Nephron (organoid): ENCODE measurements around the gene PAPLN.

ENCODE experiments used
- H3K27ac Mint-ChIP-seq, 3 experiments: 2 replicates each; pipeline ENCODE4 v1.8.0; 2020; ENCODE audit warnings: mixed read lengths in 3 of 3, mild to moderate bottlenecking in 2 of 3, moderate library complexity in 1 of 3
- H3K27me3 Mint-ChIP-seq: 2 replicates; pipeline ENCODE4 v1.8.0; 2021; ENCODE audit warnings: low read depth, mild to moderate bottlenecking, moderate library complexity, mixed read lengths
- H3K36me3 Mint-ChIP-seq: 2 replicates; pipeline ENCODE4 v1.8.0; 2020; ENCODE audit warnings: low read depth, mixed read lengths
- H3K4me1 Mint-ChIP-seq: 2 replicates; pipeline ENCODE4 v1.8.0; 2020; ENCODE audit warnings: mixed read lengths
- H3K4me3 Mint-ChIP-seq, 3 experiments: 2 replicates each; pipeline ENCODE4 v1.8.0; 2020; ENCODE audit warnings: mild to moderate bottlenecking in 3 of 3, mixed read lengths in 3 of 3, moderate library complexity in 2 of 3
- H3K9me3 Mint-ChIP-seq: 2 replicates; pipeline ENCODE4 v1.8.0; 2020; ENCODE audit warnings: mixed read lengths
- CTCF ChIP-seq, 3 experiments: fragments of 200-600 bp; sonication (generic); IDR thresholded peaks; one replicate each; pipeline ENCODE4 v1.5.0; 2021; ENCODE audit warnings: antibody characterized with exemption in 3 of 3; ENCODE audit not compliant: unreplicated experiment in 3 of 3

PAPLN gene

GRCh38 chr14:73244541-73245290 lies 7.4 kb downstream of the PAPLN start:
- no peaks in the 10 kb centered on the region for H3K9me3 Mint-ChIP-seq
- H3K27ac Mint-ChIP-seq = no peak overlapping the region
- H3K27me3 Mint-ChIP-seq = peaks cover 20% of the 10 kb centered on the region
- no peak for TF ChIP-seq CTCF (IDR thresholded peaks at IDR 0.05; ENCODE audit: unreplicated experiment in 3 of 3)
- no peak overlapping the region for H3K4me3 Mint-ChIP-seq
- H3K4me1 Mint-ChIP-seq = peaks cover 17% of the 10 kb centered on the region
- peaks cover 3% of the 10 kb centered on the region for H3K36me3 Mint-ChIP-seq

GRCh38 chr14:73245480-73246325 lies 8.4 kb downstream of the PAPLN start:
- no peak overlapping the region for H3K27ac Mint-ChIP-seq
- no peak overlapping the region for H3K4me3 Mint-ChIP-seq
- no peaks in the 10 kb centered on the region for H3K36me3 Mint-ChIP-seq

GRCh38 chr14:73246387-73247150 lies 9.3 kb downstream of the PAPLN start:
- Mint-ChIP-seq H3K27me3 (peaks cover 5% of the 10 kb centered on the region), H3K4me1 (peaks cover 11% of the 10 kb centered on the region), H3K27ac (no peak overlapping the region), H3K4me3 (no peak overlapping the region), H3K9me3 (no peaks in the 10 kb centered on the region), H3K36me3 (no peaks in the 10 kb centered on the region)
- no peak for TF ChIP-seq CTCF (IDR thresholded peaks at IDR 0.05; ENCODE audit: unreplicated experiment in 3 of 3)

More at GRCh38 chr14:73245480-73246325, 8.4 kb downstream of the PAPLN start:
- peaks cover 14% of the 10 kb centered on the region for H3K4me1 Mint-ChIP-seq
- no peaks in the 10 kb centered on the region for H3K9me3 Mint-ChIP-seq
- no peak for TF ChIP-seq CTCF (IDR thresholded peaks at IDR 0.05; ENCODE audit: unreplicated experiment in 3 of 3)
- peaks cover 13% of the 10 kb centered on the region for H3K27me3 Mint-ChIP-seq

GRCh38 chr14:73248108-73248868 lies 11.0 kb downstream of the PAPLN start:
- no peaks in the 10 kb centered on the region for H3K36me3 Mint-ChIP-seq
- peaks cover 3% of the 10 kb centered on the region for H3K27me3 Mint-ChIP-seq
- no peak overlapping the region for H3K4me3 Mint-ChIP-seq
- no peaks in the 10 kb centered on the region for H3K4me1 Mint-ChIP-seq
- no peaks in the 10 kb centered on the region for H3K9me3 Mint-ChIP-seq
- TF ChIP-seq CTCF (IDR thresholded peaks at IDR 0.05; ENCODE audit: unreplicated experiment in 3 of 3) = no peak
- H3K27ac Mint-ChIP-seq = no peak overlapping the region

- H3K9me3 Mint-ChIP-seq = no peaks in the 10 kb centered on the region
- H3K27me3 Mint-ChIP-seq = peaks cover 3% of the 10 kb centered on the region
- no peak overlapping the region for H3K4me3 Mint-ChIP-seq
- H3K27ac Mint-ChIP-seq = no peak overlapping the region
- H3K36me3 Mint-ChIP-seq = no peaks in the 10 kb centered on the region
- no peak for TF ChIP-seq CTCF (IDR thresholded peaks at IDR 0.05; ENCODE audit: unreplicated experiment in 3 of 3)
- H3K4me1 Mint-ChIP-seq = no peaks in the 10 kb centered on the region
Observed at GRCh38 chr14:73249108-73249507, 11.8 kb downstream of the PAPLN start.
